ENCODE data around the gene TULP4.
"Not testable (repeated sequence)": the region's sequence is repeated elsewhere in the genome, so short reads cannot be mapped to it uniquely, and the experiment has no call there.

The TULP4 gene

DNA sequence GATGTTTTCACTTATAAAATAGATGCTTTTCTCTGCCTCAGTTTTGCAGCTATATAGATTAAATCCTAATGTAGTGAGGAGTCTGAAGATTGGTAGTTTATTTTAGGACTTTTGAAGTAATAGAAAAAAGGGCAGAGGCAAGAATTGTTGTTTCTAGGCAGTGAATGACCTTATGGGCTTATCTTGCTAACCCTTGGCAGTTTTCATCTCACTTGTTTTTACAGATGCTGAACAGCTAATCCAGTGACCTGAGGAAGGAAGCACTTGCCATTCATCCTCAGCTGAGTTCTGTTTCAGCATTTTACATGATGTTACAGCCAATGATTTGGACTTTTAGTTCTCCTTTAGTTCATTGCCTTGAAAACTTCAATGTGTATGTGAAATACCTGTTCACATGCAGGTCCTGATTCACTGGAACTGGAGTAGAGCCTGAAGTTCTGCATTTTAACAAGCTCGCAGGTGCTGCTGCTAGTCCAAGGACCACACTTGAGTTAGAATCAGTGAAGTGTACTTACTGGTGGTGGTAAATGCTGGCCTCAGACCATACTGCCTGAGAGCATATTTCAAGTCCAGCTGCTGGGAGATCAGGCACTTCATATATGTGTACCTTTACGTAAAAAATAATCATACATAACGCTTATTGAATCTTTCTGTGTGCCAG, 86.9 kb downstream of the TULP4 start:
- DNase-seq = no peak

DNA sequence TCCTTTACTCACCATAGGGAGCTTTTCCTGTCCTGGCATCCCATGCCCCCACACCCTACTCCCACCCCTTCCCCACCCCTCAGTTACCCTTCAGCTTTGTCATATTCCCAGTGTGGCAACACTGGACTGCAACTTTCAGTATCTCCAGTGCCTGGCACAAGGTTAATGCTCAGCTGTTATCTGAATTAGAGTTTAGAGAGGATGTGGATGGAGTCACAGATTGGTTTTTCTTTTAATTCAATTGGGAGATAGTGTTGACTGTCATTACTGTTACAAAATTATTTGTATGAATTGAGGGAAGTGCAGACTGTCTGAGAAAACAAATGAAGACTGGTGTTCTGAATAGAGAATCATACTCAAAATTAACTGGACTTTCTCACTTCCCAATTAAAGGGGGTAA, 89.9 kb downstream of the TULP4 start:
- DNase-seq = no peak

DNA sequence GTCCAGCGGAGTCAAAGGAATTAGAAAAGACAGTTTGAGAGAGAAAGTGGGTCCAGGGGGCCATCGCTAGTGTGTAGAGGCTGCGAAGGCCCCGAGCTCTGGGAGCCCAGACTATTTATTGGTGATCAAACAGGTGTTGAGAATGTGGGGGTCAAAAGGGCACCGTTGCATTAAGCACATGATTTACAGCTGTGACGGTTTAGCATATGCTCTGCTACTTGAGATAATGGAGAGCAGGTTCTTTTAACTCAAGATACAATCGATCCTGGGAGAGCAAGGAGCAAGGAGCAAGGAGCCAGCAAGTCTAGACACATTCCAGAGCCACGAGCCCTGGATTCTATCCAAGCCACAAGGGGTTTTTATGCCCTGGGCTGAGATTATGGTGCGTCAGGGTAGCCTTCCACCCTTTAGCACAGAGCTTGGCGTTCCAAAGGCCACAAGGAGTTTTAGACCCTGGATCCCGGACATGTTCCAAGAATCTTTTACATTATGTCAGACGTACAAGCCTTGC, 93.1 kb downstream of the TULP4 start:
- not testable (repeated sequence) for DNase-seq

DNA sequence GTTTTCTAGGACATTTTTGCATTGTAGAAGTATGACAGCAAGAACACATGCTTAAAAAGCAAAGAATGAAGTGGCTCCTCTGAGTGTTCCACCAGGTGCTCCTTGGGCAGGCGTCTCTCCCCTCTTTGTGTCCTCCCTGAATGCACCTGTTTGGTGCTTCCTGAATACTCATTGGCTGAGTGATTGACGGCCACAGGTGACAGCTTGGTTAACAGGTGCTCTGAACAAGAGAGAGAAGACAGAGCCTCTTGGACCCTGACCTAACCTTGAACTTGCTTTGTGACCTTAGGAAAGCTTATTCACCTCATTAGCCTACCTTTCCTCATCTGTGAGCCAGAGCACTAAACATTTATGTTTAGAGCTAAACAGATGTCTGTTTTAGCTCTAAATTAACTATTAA, 93.7 kb downstream of the TULP4 start:
- no peak for DNase-seq

DNA sequence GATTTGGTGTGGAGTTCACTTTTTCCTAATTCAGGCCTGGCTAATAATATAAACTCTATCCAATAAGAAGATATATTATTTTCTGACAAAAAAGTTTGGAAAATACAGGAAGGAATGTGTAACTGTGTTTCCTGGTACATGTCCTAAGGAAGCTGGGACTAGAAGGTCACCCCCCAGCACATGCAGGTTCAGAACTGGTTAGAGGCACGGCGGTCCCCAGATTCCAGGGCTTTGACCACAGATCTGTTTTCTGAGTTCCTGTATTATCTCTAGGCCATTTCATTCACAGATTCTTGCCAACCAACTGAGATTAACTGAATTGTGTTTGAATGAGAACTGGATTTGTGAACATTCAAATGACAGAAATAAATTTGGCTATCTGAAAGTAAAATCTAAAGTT, 94.5 kb downstream of the TULP4 start:
- no peak for DNase-seq

DNA sequence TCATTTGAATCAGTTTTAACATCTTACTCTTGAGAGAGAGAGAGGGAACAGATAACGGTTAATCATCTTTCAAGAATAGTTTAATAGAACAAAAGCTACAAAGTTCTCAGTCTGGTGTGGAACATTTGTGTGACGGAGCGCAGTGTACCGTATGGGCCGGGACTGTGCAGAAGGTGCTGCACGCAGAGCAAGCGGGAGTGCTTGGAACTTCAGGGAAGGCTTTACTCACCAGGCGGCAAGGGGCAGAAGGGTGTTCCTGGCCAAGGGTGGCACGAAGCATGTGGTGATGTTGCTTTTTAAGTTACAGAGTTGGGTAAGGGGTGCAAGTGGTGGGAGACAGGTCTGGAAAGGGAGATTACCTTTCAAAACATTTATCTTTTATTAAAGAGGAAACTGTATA, 95.7 kb downstream of the TULP4 start:
- no peak for DNase-seq

DNA sequence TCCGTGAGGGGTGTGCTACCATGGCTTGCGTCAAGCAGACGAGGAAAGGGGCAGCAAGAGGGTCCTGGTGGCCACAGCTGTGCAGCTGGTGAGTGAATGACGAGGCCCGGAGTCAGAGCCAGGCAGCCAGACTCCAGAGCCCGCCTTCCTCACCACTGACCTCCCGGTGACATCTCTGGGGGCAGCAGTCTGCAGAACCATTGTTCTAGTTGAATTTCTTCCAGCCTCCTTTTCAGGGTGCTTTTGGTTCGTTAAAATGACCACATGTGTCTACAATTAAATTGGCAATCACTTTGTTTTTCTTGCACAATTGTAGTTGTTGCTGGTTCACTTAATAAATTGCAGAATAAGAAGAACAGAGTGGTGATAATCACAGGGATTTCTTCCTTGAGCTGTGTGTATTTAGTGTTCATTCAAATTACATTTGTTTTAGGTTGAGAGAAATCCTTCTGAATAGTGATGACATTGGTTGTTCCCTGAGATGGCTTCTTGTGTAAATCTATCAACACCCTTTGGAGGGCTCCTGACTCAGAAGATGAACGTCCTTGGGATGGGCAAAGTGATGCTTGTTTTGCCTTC, 96.4 kb downstream of the TULP4 start:
- DNase-seq = no peak

DNA sequence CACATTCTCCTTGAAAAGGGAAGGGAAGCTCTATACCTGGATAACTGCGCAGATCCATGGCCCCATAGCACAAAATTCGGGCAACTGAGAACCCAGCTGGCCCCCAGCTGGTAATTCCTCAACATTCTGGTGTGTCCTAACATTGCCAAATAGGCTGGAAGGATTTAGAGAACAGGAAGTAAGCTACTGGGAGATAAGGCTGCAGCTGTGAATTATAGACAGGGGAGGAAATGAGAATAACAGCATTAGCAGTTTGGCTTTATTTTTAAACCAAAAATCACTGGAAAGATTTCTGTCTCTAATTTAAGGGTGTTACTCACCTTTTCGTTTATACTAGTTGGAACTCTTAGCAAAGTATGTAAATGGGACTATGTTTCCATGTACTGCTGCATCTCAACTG, 97.2 kb downstream of the TULP4 start:
- DNase-seq = no peak

DNA sequence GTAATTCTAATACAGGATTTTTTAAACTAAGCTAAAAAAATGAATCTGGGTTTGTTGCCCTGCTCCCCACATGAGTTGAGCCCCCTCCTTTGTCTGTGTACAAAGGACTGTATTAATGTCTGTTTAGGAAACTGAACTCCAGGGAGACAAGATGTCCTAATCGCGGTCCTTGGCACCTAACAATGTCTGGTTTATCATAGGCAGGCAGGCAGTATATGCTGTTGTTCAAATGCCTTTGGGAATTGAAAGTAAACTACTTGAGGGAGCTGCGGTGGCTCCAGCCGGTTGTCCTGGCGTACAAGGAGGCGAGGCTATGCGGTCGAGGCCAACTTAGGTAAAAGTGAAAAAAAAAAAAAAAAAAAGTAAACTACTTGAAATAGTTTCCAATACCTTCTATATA, 98.5 kb downstream of the TULP4 start:
- DNase-seq = no peak

DNA sequence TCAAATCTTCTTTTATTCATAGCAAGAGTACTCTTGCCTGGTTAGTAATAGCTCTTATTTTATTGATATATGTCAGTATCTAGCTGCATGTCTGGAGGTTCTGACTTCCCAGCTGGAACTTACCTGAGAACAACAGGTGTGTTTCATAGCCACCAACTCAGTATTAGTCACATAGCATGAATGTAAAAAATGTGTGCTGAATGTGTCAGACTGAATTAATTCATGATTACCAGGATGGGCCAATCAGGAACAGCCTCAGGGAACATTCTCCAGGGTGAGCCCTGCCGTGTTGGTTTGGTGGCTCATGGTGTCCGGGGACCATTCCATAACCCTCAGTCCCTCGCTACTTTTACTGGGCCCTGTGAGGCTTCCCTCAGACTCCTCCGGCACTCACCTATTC, 99.7 kb downstream of the TULP4 start:
- DNase-seq = no peak

DNA sequence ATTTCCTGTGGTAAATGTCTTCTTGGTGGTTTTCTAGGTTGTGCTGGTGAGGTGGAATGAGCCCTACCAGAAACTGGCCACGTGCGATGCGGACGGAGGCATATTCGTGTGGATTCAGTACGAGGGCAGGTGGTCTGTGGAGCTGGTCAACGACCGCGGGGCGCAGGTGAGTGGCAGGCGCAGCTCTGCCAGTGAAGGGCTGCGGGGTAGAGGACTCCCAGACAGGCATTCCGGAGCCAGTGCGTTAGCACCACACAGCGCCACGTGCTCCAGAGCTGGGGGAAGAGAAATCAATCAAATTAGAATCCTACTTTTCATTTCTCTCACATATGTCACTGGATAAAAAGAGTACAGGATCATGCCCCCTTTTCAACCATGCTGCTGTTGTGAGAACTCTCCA, 100.8 kb downstream of the TULP4 start:
- no peak for DNase-seq

DNA sequence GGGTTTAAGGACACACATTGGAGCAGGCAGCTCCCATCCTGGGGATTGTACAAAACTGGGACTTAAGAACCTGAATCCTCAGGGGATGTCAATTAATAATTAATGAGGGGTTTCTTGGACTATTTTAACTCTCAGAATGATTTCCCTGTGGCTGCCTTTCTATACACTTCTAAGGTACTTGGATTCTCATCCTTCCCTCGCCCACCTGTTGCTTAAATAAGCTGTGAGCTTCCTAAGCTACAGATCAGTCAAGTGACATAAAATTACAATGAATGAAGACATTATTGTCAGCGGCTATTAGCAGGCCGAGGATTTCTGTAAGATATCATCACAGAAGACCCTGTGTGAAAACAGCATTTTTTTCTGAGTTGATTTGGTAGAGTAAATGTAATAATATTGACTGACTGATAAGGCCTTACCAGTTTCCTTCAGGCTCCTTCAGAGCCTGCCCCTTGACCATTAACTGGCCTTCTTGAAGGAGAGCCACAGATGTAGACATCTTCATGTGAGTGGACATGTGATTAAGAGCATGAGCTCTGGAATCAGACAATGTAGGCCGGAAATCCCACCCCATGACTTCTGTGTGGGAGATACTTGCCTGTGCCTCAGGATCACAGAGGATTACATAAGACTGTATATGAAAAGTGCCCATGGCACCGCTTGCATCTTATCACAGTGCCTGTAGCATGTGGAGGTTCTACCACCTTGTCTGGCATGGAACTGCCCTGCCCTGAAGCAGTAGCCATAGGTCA, 101.7 kb downstream of the TULP4 start:
- DNase-seq = no peak

DNA sequence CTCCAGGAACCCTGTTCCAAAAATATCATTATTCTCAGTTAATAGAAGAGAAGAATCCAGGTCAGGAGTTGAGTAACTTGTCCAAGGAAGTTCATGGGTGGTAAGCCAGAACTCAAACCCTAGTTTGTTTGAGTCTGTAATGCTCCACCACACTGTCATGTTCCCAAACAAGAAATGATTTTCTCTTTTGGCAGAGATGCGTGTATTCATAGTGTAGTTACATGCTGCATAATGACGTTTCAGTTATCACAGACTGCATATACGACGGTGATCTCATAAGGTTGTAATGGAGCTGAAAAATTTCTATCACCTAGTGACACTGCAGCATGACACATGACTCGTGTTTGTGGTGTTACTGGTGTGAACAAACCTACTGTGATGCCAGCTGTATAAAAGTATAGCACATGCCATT, 102.6 kb downstream of the TULP4 start:
- DNase-seq = no peak

DNA sequence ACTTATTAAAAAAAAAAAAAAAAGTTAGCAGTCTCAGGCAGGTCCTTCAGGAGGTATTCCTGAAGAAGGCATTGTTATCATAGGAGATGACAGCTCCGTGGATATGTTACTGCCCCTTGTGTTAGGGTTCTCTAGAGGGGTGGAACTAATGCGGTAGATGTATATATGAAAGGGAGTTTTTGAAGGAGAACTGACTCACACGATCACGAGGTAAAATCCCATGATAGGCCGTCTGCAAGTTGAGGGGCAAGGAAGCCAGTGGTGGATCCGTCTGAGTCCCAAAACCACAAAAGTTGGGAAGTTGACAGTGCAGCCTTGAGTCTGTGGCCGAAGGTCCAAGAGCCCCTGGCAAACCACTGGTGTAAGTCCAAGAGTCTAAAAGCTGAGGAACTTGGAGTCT, 103.4 kb downstream of the TULP4 start:
- no peak for DNase-seq

DNA sequence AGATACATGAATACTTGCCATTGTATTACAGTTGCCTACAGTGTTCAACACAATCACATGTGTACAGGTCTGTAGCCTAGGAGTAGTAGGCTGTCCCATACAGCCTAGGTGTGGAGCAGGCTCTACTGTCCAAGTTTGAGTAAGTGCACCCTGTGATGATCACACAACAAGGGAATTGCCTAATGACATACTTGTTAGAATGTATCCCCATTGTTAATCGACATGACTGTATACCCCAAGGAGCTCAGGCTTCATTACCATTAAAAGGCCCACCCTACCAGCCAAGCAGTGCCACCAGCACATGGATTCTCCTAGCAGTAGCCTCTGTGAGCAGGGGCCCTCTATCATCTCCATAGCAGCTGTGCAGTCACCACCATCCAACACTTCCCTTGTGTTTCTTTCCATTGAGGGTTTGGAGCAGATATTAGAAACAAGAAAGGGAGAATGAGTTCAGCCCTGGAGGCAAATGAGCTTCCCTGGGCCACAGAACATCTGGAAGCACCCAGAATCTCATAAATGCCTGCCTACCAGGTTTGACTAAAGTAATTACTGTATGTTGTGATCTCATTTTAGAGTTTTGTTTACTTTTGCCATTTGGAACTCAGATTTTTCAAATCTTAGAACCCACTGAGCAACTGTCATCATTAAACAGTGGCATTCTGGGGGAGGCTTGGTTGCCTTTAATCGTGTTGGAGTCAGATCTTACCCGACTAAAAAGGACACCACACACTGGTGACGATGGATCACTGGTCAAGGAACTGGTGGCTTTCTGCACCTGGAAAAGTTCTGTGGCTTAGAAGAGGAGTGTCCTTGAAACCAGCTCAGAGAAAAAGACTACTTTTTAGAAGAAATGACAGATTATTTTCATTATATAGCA, 104.9 kb downstream of the TULP4 start:
- no peak for DNase-seq

DNA sequence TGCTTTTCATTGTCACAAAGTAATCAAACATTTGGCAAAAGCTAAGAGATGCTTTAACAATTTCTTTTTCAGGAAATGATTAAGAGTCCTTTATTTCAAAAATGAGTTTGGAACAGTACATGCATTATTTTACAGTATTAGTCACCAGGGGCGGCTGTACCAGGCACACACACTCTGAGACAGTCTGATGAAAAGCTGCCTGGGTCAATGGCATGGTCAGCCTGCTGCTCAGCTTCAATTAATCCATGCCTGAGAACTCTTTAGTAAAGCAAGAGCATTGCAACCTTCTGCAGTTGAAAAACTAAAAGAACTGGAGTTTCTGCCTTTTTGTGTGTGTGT, 105.5 kb downstream of the TULP4 start:
- no peak for DNase-seq

DNA sequence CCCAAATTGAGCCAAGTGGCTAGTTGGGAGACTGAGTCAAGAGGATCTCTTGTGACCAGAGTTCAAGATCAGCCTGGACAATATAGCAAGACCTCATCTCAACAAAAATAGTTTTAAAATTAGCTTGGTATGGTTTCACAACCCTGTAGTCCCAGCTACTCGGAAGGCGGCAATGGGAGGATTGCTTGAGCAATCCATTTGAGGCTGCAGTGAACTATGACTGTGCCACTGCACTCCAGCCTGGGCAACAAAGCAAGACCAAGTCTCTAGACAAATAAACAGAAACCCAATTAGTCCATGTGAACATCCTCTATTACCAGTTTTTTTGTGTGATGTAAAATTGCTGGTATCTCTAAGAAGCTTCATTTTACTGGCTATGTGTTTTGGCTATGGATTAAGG, 106.2 kb downstream of the TULP4 start:
- no peak for DNase-seq

DNA sequence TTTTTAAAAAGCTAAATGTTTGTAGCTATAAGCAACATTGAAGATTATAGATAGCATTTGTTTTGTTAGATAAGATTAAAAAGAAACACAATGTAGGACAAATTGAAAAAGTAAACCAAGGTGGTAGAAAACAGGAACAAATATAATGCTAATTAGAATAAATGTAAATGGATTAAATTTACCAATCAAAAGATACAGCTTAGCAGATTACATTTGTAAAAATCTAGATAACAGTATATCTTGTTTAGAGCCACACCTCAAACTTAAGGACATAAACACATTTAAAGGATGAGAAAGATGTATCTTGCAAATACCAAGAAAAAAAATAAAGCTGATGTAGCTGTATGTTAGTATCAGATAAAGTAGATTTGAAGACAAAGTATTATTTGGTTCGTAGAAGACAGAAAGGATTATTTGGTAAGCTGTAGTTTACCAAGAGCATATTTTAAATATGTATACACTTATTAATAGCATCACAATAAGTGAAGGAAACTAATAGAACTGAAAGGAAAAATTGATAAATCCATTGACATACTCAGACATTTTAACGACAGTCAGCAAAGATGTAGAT, 107.2 kb downstream of the TULP4 start:
- DNase-seq = no peak

DNA sequence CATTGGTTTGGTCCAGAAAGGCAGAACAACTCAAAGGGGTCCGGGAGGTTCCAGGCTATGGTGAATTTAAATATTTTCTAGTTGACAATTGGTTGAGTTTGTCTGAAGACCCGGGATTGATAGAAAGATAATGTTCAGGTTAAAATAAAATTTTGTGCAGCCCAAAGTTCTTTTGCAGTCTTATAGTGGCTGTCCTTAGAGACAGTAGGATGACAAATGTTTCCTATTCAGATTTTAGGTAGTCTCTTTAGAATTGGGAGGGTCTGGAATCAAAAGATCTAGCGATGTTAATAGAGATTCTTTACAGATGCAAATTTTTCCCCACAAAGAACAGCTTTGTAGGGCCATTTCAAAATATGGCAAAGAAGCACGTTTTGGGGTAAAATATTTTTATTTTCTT, 109.1 kb downstream of the TULP4 start:
- no peak for DNase-seq

DNA sequence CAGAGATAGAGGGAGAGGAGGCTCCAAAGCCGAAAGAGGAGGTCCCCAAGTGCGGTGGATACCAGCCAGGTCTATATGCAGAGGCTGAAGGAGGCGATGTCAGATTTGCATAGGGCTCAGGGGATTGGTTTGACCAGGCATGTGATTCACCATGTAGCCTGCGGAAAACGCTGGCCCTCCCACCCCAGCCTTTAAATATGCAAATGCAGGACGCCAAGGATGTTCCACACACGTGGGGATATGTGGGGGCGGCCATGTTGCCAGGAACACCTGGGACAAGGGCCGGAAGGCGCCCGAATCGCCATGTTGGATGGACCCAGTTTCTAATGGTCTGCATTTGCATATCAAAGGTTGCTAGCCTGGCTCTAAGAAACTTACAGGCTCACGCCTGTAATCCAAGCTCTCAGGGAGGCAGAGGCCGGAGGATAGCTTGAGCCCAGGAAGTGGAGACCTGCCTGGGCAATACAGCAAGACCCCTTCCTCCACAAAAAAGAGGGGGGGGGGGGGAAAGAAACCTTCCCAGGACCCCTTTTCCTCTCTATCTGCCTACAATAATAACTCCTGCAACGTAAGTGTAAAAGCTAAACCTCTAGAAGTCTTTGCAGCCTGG, 110.5 kb downstream of the TULP4 start:
- DNase-seq = no peak

DNA sequence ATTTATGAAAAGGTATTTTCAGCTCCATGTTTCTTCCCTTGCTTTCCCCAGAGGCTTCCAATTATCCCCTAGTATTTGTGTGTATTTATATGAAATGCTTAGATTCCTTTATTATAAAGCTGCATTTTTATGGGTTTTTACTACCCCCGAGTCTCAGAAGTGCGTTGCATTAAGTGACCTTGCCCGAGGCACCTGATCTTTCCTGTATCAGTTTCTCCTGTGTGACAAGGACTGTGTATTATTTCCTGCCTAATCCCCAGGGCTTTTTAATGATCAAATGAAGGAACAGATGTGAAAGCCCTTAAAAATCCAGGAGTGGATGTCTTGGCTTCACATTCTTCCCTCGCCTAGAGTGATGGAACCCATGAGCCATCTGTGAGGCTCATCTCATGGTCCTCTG, 118.8 kb downstream of the TULP4 start:
- DNase-seq = no peak

DNA sequence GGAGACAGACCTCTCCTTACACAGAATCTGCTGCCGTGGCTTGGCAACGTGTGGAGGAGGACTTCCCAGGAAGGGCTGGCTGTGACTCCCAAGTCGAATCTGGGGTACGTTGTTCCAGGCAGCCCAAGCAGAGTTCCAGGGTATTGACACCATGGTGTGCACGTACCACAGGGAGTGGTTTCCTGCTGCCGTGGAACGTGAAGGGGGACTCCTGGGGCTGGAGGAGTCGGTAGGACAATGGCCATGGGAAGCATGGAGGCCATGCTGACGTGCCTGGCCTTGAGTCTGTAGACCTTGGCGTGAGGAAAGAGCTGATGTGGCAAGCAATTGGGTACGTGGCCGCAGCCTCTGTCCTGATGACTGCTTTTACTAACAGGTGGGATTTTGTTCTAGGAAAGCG, 119.3 kb downstream of the TULP4 start:
- no peak for DNase-seq

DNA sequence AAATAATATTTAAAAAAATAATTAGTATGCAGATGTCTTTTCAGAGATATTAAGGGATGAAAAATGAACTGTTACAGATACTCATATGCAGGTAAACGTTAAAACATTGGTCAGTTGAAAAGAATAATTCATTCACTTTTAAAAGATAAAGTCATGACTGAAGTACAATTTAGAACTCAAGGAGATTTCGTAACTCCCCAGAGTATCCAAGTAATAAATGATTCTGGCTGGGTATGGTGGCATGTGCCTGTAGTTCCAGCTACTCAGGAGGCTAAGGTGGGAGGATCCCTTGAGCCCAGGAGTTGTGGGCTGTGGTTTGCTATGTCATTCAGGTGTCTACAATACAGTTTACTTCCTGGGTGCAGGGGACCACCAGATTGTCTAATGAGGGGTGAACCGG, 125.3 kb downstream of the TULP4 start:
- DNase-seq = no peak
